Lower leg skin (tissue), 4 donors: ENCODE data around the gene IGFBP6. TPM values are rescaled to one million over a fixed set of nuclear protein-coding genes. Genes with fewer than 3 reads are reported as not detected.
A peak's percentile ranks its signal among the peaks of the same experiment; 100 is the strongest.

ENCODE experiments used
- DNase-seq, 2 donors: peaks; one replicate each; pipeline ENCODE4 v3.0.0-alpha.2; 2019; ENCODE audit warnings: low spot score in 2 of 2
- H3K4me3 ChIP-seq: fragments of 200-600 bp; sonication (generic); 2 replicates; pipeline ENCODE4 v1.5.1; 2017; ENCODE audit warnings: mild to moderate bottlenecking, low read depth; ENCODE audit not compliant: poor library complexity, severe bottlenecking
- CTCF ChIP-seq, 3 donors: fragments of 450-650 bp; IDR thresholded peaks; one replicate each; pipeline ENCODE4 v1.5.1; 2016; ENCODE audit warnings: antibody characterized with exemption in 3 of 3, mild to moderate bottlenecking in 3 of 3, moderate library complexity in 2 of 3
- POLR2A ChIP-seq, 2 donors: fragments of 450-650 bp; IDR thresholded peaks; one replicate each; pipeline ENCODE4 v1.6.1; 2016 to 2017; ENCODE audit warnings: antibody characterized with exemption in 2 of 2, mild to moderate bottlenecking in 1 of 2, moderate library complexity in 1 of 2
- WGBS, 2 donors: methylation state at CpG; one replicate each; pipeline ENCODE4 v1.1.5; 2018; 5-methylcytosine and 5-hydroxymethylcytosine counted together
- intact Hi-C: fragments of 100-400 bp; cut with DNase I; formaldehyde crosslinking; loops from one replicate; pipeline ENCODE4 v1.15.0; 2023; ENCODE audit warnings: low total_unique reads
- total RNA-seq, 4 donors: library from RNA; depleted of rRNA; stranded (reverse); fragments of >200 nt; gene quantifications; one replicate each; pipeline ENCODE4 v1.1.0, GENCODE V29; 2016

IGFBP6 gene
- total RNA-seq, 4 donors from 2014 or later: 22.0 to 508 (median 68.9) TPM

GRCh38 chr12:53064613-53065436, 32.6 kb upstream of the IGFBP6 start:
- TF ChIP-seq POLR2A (IDR thresholded peaks at IDR 0.05): no peak
- WGBS, 2 donors: 72 to 74% methylated on average over 11 of the region's 11 CpGs
- DNase-seq: peak; percentile 16 to 81
- H3K4me3 ChIP-seq: no peak overlapping the region
- intact Hi-C loops: loop anchor here (10.0 kb wide), 1 partner anchor 130 kb away; no protein-coding TSS in a partner anchor

GRCh38 chr12:53065470-53065869, 32.0 kb upstream of the IGFBP6 start:
- DNase-seq: peak; percentile 23 to 86
- TF ChIP-seq POLR2A (IDR thresholded peaks at IDR 0.05): no peak
- no peak for TF ChIP-seq CTCF (IDR thresholded peaks at IDR 0.05)
- intact Hi-C loops: loop anchor here (10.0 kb wide), 1 partner anchor 129 kb away; no protein-coding TSS in a partner anchor
- no peak overlapping the region for H3K4me3 ChIP-seq
- WGBS, 2 donors: 71 to 83% methylated on average over 7 of the region's 7 CpGs

GRCh38 chr12:53065975-53066931, 31.2 kb upstream of the IGFBP6 start:
- WGBS, 2 donors: 40 to 45% methylated on average over 24 of the region's 24 CpGs
- TF ChIP-seq CTCF (IDR thresholded peaks at IDR 0.05): peak in 1 of 3 donors; percentile 90
- TF ChIP-seq POLR2A (IDR thresholded peaks at IDR 0.05): no peak
- intact Hi-C loops: loop anchor here (10.0 kb wide), 1 partner anchor 129 kb away; no protein-coding TSS in a partner anchor
- H3K4me3 ChIP-seq: no peak overlapping the region
- peak; percentile 78 to 96 for DNase-seq

- no peak overlapping the region for H3K4me3 ChIP-seq
- TF ChIP-seq POLR2A (IDR thresholded peaks at IDR 0.05) (no peak), CTCF (IDR thresholded peaks at IDR 0.05) (no peak)
- intact Hi-C loops: loop anchor here (10.0 kb wide), 1 partner anchor 127 kb away; no protein-coding TSS in a partner anchor
- peak in 1 of 2 donors; percentile 76 for DNase-seq
- WGBS, 2 donors: 81 to 84% methylated on average over 7 of the region's 7 CpGs
Measured at GRCh38 chr12:53067074-53067992, 30.1 kb upstream of the IGFBP6 start.

- no peak overlapping the region for H3K4me3 ChIP-seq
- intact Hi-C loops: loop anchor here (1.0 to 10.0 kb wide), 2 partner anchors 29 to 127 kb away; no protein-coding TSS in a partner anchor
- peak in 1 of 2 donors; percentile 83 for DNase-seq
- TF ChIP-seq CTCF (IDR thresholded peaks at IDR 0.05): no peak
- no peak for TF ChIP-seq POLR2A (IDR thresholded peaks at IDR 0.05)
- 82 to 90% methylated on average over 13 of the region's 13 CpGs for WGBS, 2 donors
Measured at GRCh38 chr12:53067993-53068770, 29.3 kb upstream of the IGFBP6 start.
